GM21717 (cell line): Measurements from ENCODE around the gene DNAJC1.

Experiments used
- ATAC-seq: cut with Tn5 transposase; IDR thresholded peaks from one replicate; pipeline ENCODE4 v1.9.1; 2021; ENCODE audit warnings: mild to moderate bottlenecking, moderate library complexity; ENCODE audit not compliant: unreplicated experiment

Gene DNAJC1

DNA sequence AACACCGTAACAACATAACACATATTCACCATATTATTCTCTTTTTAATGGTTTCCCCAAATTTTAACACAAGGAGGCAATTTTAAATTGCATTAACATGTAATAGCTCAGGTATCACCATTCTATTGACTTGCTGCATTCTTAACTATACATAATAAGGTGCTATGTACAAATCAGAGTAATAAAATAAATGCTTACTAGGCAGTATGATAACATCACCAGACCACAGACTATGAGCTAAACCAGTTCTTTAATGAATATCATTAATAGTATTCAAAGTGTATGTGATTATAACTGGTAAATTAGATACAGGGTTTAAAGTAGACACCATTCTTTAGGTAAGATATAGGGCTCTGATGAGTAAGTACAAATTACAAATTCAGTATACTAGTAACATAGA is 226.6 kb downstream of the DNAJC1 start:
- ATAC-seq = no peak

DNA sequence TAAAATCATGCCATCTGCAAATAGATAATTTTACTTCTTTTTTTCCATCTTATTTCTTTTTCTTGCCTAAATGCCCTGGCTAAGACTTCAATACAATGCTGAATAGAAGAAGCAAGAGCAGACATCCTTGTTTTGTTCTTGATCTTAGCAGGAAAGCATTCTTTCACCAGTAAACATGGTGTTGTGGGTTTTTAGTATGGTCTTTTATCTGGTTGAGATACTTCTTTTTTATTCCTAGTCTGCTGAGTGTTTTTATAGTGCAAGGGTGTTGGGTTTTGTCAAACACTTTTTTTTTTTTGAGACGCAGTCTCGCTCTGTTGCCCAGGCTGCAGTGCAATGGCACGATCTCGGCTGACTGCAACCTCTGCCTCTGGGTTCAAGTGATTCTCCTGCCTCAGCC is 232.3 kb downstream of the DNAJC1 start:
- ATAC-seq = no peak

DNA sequence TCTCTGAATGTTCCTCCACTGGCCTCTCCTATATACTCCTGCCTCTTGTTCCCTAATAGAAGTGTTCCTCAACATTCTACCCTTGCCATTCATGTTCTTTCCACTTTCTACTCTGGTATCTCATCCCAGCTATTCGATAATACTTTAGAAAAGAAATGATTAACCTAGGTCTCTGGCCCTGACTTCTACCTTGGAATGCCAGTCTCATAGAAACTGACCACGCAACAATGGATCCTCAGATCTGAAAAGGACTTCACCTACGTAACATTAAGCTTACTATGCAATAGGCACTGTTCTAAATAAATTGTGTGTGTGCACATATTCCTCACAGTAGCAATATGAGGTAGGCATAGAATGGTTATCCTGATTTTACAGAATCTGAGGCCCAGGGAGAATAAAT is 234.5 kb downstream of the DNAJC1 start:
- no peak for ATAC-seq

- no peak for ATAC-seq
Observed at GRCh38 chr10:21764466-21765189, 238.9 kb downstream of the DNAJC1 start.

DNA sequence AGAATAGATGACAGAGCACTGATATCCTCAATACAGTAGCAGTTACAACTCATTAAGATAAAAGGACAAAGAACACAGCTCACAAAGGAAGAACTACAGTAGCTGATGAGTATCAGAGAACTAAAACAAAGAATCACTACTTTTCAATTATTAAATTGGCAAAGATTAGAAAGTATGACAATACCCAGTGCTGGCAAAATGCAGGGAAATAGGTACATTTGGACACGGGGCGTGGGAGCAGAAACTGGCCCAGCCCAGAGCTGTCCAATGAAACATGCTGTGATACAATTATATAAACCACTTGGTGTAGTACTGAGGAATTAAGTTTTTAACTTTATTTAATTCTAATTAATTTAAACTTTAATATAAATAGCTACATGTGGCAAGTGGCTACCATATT is 243.2 kb downstream of the DNAJC1 start:
- ATAC-seq = no peak

DNA sequence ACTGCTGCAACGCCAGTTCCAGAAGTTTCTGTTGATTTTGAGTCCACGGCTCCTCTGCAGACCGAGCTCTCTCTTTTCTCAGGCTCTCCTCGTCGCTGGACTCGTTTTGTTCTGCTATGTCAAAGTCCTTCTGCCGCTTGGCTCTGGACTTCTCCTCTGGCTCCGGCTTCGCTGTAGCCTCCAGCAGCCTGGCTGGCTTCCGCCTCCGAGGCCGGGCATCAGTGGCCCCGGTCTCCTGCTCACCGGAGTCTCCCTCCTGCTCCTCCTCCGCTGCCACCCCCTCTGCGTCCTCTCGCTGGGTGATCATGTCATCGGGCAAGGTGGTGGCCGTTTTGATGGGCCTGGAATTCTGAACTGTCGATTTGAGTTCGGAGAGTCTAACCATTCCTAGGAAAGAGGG is 244.3 kb downstream of the DNAJC1 start:
- ATAC-seq = no peak

- no peak for ATAC-seq
Observed at GRCh38 chr10:21758696-21759095, 244.8 kb downstream of the DNAJC1 start.

GRCh38 chr10:21758239-21758638 is 245.3 kb downstream of the DNAJC1 start:
- ATAC-seq = no peak

DNA sequence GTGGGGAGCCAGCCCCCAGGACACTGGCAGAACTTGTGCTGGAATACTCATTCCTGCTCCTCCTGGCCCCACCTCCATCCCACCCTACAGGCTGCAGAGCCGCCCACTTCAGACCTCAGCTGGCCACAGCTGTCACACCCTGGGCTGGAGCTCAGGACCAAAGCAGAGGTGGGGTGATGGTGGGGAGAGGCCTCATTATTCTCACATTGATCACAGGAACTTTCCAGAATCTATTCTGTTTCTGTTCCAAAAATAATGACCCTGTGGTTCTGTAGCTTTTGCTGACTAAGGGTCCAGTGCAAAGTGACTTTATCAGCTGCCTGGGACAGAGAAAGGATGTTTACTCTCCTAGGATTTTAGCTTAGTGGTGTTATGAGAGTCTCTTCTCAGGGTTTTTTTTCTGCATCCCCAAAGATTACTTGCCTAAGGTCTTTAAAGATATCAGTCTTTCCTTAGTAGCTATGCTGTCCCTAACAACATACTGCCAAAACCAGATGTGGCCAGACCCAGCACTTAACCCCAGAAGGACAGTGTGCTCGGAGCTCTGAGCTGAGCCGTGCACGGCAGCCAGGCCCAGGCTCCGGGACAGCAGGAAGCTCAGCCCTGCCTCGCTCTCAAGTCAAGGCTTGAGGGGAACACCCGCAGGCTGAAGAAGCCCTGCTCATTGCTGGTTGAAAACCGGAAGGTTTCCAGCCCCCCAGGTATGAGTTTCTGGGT is 246.2 kb downstream of the DNAJC1 start:
- ATAC-seq = no peak

DNA sequence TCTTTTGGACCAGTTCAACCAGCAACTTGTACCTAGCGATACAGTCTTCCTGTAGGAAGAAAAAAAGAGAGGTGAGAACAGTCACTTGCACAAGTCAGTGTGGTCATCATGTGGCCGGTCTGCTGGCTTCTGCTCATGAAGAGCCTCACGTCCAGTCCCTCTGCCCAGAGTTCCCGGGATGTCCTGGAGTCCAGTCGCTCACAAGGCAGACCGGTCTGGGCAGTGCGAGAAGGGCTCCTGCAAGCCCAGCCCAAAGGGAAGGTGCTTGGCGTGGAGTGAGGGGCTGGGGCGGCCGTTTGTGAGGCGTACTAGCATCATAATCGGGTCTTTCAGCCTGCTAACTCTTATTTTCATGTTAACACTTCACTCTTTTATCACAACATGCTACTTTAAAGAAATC is 246.8 kb downstream of the DNAJC1 start:
- ATAC-seq = no peak

DNA sequence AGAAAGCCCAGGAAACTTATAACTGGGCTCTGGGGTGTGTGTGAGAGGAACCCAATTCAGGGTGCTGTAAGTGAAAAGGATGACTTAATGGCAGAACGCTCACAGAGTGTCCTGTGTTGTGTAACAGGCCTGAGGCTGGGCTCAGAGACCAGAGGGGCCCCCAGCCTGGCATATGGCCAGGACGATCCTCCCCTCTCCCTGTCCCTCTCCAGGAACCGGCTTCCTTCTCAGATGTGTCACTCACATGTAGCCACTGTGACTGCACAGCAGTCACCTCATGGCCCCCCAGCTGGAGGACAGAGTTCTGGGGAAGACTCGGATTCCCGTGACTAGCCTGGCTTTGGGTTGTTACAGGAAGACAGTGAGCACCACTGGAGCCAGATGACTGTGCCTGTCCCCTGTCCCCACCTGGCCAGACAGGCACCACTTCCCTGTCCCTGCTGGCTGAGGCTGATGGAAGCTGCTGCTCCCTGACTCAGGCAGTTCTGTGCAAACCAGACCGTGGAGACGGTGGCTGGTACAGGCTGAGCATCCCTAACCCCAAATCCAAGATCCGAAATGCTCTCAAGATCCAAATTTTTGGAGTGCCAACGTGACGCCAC is 249.0 kb downstream of the DNAJC1 start:
- no peak for ATAC-seq

GRCh38 chr10:21753497-21754270 is 249.8 kb downstream of the DNAJC1 start:
- ATAC-seq = no peak

GRCh38 chr10:21751341-21752310 is 251.9 kb downstream of the DNAJC1 start:
- no peak for ATAC-seq

DNA sequence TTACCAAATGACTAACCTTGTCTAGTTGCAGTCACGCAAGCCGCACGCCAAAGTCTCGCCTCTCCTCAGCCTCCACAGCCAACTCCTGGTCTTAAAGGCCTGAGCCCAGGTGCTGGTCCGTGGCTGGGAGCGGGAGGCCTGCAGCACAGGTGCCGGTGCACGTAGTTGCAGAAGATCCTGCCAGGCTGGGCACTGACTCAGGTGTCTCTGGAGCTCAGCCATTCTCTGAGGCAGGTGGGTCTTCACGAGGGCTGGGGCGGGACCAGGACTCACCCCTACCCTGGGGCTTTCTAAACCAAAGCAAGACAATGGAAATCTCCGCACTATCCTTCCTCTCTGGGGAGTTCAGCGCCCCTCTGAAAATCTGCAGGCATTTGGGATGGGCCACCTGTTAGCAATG is 253.1 kb downstream of the DNAJC1 start:
- no peak for ATAC-seq

DNA sequence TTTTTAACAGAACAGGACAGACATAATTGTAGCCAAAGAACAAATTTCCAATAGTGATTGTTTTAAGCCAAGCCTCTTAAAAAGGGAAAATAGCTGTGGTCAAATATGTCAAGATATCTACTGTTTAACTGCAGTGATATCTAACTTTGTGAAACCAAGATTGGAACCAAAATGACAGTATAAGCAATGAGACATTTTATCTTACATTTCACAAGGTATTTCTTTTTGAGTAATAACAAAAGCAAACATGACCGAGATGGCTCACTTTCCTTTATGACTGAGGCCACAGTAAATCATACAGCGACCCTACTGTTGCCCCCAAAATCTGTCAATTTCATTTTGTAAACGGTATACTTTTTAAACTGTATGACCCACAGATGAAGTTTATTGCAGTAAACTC is 253.7 kb downstream of the DNAJC1 start:
- no peak for ATAC-seq

DNA sequence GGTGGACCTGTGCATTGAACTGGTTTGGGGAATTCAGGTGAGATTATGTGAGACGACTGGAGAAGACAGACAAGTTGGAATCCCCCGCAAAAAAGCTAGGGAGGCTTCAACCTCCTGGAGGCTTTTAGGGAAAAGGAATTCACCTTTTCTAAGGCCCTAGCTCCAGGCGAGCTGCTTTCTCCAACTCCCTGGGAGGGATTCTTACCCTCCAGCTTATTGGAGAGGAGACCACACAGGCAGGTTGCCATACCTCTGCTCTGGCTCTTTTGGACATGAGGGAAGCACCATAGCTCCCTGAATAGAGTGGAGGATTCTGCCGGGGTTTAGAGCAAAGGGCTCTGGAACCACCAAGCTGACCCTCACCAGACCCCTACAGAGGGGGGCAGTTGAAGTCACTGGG is 255.7 kb downstream of the DNAJC1 start:
- no peak for ATAC-seq

GRCh38 chr10:21746118-21746517 is 257.4 kb downstream of the DNAJC1 start:
- no peak for ATAC-seq

DNA sequence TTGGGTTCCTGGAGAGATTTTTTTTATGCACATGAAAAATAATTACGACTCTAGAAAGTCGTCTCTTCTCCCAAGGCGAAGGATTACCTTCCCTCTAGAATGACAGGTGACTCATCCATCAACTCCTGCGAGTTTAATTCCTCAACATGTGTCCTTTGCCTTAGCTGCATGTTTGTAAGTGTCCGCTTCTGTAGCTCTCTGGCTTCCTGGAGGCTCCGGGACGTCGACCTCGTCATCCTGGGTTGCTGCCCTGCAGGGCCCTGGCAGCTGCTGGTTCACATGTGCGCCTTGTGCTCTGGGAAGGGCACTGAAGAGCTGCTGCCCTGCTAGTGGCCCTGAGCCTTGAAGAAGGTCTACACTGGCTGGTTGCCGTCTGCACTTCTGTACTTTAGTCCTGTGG is 259.3 kb downstream of the DNAJC1 start:
- no peak for ATAC-seq

GRCh38 chr10:21742740-21743412 is 260.7 kb downstream of the DNAJC1 start:
- no peak for ATAC-seq

DNA sequence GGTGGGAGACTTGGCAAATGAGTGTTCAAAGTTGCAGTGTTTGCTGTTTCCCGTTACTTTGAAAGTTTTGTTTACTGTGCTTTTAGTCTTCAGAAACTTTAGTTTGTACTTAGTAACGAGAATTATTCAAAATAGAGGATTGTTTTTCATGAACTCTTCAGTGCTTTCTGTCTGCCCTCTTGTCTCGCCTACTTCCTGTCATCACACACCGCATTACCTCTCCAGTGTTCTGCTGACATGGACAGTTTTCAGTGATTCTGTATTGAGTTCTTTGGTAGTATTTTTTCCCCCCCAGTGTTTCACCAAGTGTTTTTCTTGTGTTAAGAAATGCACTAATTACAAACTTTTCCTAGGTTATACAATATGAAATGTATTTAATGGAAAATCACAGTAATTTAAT is 262.5 kb downstream of the DNAJC1 start:
- ATAC-seq = no peak
